ENCODE measurements around the gene SLC12A1. TPM values are rescaled to one million over a fixed set of nuclear protein-coding genes. Genes with fewer than 3 reads are reported as not detected.

The SLC12A1 gene
- total RNA-seq = not detected

DNA sequence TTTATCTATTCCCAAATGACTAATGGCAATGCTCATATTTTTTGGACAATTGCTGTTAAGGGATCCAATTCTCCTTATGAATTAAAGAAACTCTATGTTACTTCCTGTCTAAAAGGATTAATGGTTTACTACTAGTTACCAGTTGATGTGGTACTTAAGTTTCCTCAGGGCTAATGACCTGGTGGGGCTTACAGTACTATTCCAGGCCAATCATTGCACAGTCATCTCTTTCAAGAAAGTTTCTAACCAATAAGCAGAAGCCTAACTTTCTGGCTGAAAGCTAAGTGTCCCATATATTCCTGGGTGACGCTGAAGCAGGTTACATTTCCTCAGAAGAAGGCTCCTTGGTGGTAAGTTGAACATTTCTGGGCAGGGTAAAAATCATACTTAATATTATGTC lies at the start of gene SLC12A1:
SLC12A1 (plus strand) TSS at position 322 of the 400 bp plus-strand sequence. CDS start 1,418 bp downstream, outside the sequence.
- Histone ChIP-seq H3K36me3 (no peaks in the 10 kb centered on the region), H3K27me3 (no peaks in the 10 kb centered on the region), H3K4me1 (no peaks in the 10 kb centered on the region), H3K27ac (replicated peaks in 1 of 4) (no peak within 1 kb of the TSS), H3K4me3 (no peak within 1 kb of the TSS), H3K9me3 (no peaks in the 10 kb centered on the region)
- 72% methylated on average over 1 of the region's 1 CpG for WGBS
- DNase-seq (ENCODE audit: extremely low spot score) = no peak
- TF ChIP-seq CTCF (IDR thresholded peaks at IDR 0.05) (no peak), POLR2AphosphoS5 (IDR thresholded peaks at IDR 0.05) (no peak), POLR2A (IDR thresholded peaks at IDR 0.05; ENCODE audit: low read depth) (no peak), EP300 (IDR thresholded peaks at IDR 0.05) (no peak)
- intact Hi-C loops (cut with DNase I) = no loop called here

- TF ChIP-seq POLR2AphosphoS5 (IDR thresholded peaks at IDR 0.05) = no peak
- no peak for TF ChIP-seq POLR2A (IDR thresholded peaks at IDR 0.05; ENCODE audit: low read depth)
- TF ChIP-seq CTCF (IDR thresholded peaks at IDR 0.05) = no peak
- no peak for TF ChIP-seq EP300 (IDR thresholded peaks at IDR 0.05)
- peaks cover 0 to 10% (median 0%) of the 10 kb centered on the region in 4 donors for H3K36me3 ChIP-seq
- no peaks in the 10 kb centered on the region for H3K4me1 ChIP-seq
- H3K4me3 ChIP-seq = no peak overlapping the region
- H3K9me3 ChIP-seq = no peaks in the 10 kb centered on the region
- no peak overlapping the region for H3K27ac ChIP-seq (replicated peaks in 1 of 4)
- WGBS = 64% methylated on average over 3 of the region's 3 CpGs
- no peaks in the 10 kb centered on the region for H3K27me3 ChIP-seq
- no peak for DNase-seq (ENCODE audit: extremely low spot score)
- intact Hi-C loops (cut with DNase I) = no loop called here
Measured at GRCh38 chr15:48168616-48169015, 37.5 kb upstream of the SLC12A1 start.

GRCh38 chr15:48170981-48171380 lies 35.1 kb upstream of the SLC12A1 start:
- TF ChIP-seq EP300 (IDR thresholded peaks at IDR 0.05) = no peak
- TF ChIP-seq CTCF (IDR thresholded peaks at IDR 0.05) = no peak
- no peak for TF ChIP-seq POLR2A (IDR thresholded peaks at IDR 0.05; ENCODE audit: low read depth)
- TF ChIP-seq POLR2AphosphoS5 (IDR thresholded peaks at IDR 0.05) = no peak
- intact Hi-C loops (cut with DNase I) = no loop called here
- WGBS = 74% methylated on average over 1 of the region's 1 CpG

DNA sequence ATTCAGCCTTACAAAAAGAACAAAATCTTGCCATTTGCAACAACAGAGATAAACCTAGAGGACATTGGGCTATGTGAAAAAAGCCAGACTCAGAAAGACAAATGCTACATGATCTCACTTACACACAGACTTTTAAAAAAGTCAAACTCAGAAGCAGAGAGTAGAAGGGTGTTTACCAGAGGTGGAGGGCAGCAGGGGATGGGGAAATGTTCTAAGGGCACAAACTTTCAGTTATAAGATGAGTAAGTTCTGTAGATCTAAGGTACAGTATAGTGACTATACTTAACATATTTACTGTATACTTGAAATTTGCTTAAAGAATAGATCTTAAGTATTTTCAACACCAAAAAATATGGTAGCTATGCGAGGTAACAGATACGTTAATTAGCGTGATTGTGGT lies 31.0 kb upstream of the SLC12A1 start:
- WGBS = 98% methylated on average over 3 of the region's 3 CpGs

More at GRCh38 chr15:48170981-48171380, 35.1 kb upstream of the SLC12A1 start:
- peaks cover 0 to 4% (median 1%) of the 10 kb centered on the region in 4 donors for H3K4me1 ChIP-seq
- no peaks in the 10 kb centered on the region for H3K9me3 ChIP-seq
- H3K36me3 ChIP-seq = peaks cover 0 to 9% (median 0%) of the 10 kb centered on the region in 4 donors
- DNase-seq (ENCODE audit: extremely low spot score) = no peak
- H3K4me3 ChIP-seq = no peak overlapping the region
- H3K27ac ChIP-seq (replicated peaks in 1 of 4) = no peak overlapping the region
- no peaks in the 10 kb centered on the region for H3K27me3 ChIP-seq

More for the DNA sequence above, 31.0 kb upstream of the SLC12A1 start:
- Histone ChIP-seq H3K4me1 (peaks cover 0 to 25% (median 14%) of the 10 kb centered on the region in 4 donors), H3K27me3 (no peaks in the 10 kb centered on the region), H3K9me3 (no peaks in the 10 kb centered on the region), H3K4me3 (no peak overlapping the region), H3K27ac (replicated peaks in 1 of 4) (no peak overlapping the region), H3K36me3 (no peaks in the 10 kb centered on the region)
- TF ChIP-seq CTCF (IDR thresholded peaks at IDR 0.05) = no peak
- TF ChIP-seq POLR2AphosphoS5 (IDR thresholded peaks at IDR 0.05) = no peak
- TF ChIP-seq POLR2A (IDR thresholded peaks at IDR 0.05; ENCODE audit: low read depth) = no peak
- no peak for TF ChIP-seq EP300 (IDR thresholded peaks at IDR 0.05)
- no peak for DNase-seq (ENCODE audit: extremely low spot score)
- intact Hi-C loops (cut with DNase I) = no loop called here

All from esophagus muscularis mucosa (tissue), 4 donors.